Stimulated activated CD4-positive, alpha-beta T cell treated with anti-CD3 and anti-CD28 coated beads, Interleukin-4, amount 100 ng/mL, for 24 hours (primary cell): ENCODE measurements around the gene MTERF1.
"Not testable (repeated sequence)": the region's sequence is repeated elsewhere in the genome, so short reads cannot be mapped to it uniquely, and the experiment has no call there.

Experiments used
- DNase-seq: peaks from one replicate; pipeline ENCODE4 v3.0.0-alpha.2; 2020

MTERF1 gene, protein sequence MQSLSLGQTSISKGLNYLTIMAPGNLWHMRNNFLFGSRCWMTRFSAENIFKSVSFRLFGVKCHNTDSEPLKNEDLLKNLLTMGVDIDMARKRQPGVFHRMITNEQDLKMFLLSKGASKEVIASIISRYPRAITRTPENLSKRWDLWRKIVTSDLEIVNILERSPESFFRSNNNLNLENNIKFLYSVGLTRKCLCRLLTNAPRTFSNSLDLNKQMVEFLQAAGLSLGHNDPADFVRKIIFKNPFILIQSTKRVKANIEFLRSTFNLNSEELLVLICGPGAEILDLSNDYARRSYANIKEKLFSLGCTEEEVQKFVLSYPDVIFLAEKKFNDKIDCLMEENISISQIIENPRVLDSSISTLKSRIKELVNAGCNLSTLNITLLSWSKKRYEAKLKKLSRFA

DNA sequence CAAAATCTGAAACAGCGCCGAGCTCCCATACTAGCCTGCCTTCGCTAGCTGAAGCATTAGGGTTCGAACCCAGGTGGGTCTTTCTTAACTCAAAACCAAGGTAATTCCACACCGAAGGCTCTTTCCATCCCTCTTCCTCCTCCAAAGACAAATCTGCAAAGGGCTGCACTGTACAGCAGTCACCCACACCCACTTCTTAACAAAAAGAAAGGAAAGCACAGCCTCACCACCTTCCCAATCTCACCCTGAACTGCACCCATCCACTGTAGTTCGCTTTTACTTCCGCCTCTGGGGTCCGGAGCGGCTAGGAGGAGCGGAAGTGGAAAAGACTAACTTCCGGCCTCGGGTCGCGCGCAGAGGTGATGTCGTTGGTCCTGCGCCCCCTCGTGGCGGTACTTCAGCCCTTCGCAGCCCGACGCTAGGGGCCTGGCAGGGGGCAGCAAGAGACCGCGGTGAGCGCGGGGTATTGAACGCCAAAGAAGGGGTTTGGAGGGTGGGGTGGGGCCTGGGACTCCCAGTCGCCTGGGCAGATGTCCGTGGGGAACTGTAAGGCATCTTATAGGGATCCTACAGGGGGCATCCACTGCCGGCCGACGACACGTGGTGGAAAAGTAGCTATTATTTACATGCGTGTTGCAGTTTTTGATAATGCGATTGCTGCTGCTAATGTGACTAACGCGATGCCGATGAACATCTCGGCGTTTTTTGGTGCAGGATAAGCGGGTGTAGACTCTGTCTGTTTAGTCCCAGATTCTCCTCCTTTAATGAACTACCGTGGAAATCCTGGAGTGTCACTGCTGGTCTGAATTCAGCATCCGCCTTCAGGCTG lies at the start of gene MTERF1:
Gene MTERF1 (minus strand): TSS at position 290 of the 829 bp plus-strand sequence. CDS start 619 bp downstream, outside the sequence.
- peak; percentile 95 for DNase-seq

DNA sequence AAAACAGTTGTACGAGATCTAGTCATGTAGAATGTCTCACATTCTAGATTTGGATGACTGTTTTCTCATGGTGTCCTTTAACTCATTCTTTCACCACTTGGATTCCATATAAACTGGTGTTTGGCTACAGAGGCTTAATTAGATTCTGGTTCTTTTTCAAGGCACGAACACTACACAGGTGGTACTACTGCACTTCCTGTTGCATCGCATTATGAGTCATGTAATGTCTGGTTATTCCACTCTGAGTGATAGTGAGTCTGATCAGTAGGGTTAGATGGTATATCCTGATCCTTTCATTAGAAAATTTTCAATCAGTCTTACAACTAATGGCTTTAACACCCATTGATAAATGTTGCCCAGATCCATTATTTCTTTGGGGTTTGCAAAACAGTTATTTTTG lies 49.0 kb upstream of the MTERF1 start:
- no peak for DNase-seq

DNA sequence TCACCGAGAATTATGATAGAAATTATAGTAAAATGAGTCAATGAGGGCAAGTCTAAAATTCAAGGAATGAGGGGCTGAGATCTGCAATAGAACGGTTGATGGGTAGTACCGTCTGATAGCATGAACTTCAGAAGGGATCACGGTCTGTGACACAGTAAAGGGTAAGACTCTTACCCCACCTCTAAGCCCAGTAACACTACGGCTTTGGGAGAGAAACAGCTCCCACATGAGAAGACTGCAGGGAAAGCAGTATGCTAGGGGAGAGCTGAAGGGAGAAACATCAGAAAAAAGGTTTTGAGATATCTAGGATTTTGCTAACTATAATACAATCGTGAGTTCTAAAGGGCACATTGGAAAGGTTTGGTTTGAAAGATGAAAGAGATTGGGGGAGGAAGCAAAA lies 47.4 kb upstream of the MTERF1 start:
- no peak for DNase-seq

DNA sequence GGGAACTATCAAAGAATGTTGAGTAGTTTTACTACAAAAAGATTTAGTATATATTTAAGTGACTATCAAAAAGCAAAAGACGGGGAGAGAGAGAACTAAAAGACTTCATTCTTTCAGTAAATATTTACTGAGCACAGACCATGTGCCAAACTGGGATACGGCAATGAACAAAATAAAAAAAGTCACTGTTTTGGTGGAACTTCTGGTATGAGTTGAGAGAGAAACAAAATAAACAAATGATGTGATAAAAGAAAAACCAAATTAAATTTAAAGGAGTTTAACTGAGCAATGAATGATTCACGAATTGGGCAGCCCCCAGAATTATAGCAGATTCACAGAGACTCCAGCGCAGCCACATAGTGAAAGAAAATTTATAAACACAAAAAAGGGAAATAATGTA lies 42.4 kb upstream of the MTERF1 start:
- DNase-seq, result no peak

DNA sequence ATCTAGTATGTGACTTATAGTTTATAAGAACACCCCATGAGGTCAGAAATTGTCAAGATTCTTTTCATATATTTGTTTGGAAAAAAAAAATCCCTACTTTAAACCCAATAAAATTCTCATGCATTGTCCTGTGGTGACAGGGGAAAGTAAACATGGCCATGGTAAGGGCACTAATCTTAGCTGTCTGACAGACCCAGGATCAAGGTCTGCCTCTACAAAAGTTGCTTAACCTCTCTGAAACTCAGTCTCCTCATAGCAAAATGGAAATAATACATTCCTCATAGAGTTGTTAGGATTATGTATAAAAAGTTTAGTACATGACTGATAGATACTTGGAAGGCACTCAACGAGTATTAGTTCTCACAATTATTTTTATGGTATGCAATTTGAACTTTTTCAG lies 37.9 kb upstream of the MTERF1 start:
- no peak for DNase-seq

DNA sequence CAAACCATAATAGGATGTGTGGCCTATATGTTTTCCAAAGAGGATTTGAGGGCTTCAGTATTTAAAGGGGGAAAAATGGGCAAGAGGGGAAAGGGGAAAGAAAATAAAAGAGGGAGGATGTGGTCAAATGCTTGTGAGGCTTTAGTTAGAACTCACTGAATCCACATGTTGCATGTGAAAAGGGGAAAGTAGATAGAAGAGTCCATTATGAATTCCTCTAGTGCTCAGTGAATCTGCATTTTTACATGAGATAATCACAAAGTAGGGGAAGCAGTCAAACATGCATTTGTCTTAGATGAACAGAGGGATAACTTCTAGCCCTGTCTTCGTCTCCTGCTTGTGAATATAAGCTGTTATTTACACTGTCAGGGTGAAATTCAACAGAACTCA lies 35.5 kb upstream of the MTERF1 start:
- DNase-seq, result no peak

DNA sequence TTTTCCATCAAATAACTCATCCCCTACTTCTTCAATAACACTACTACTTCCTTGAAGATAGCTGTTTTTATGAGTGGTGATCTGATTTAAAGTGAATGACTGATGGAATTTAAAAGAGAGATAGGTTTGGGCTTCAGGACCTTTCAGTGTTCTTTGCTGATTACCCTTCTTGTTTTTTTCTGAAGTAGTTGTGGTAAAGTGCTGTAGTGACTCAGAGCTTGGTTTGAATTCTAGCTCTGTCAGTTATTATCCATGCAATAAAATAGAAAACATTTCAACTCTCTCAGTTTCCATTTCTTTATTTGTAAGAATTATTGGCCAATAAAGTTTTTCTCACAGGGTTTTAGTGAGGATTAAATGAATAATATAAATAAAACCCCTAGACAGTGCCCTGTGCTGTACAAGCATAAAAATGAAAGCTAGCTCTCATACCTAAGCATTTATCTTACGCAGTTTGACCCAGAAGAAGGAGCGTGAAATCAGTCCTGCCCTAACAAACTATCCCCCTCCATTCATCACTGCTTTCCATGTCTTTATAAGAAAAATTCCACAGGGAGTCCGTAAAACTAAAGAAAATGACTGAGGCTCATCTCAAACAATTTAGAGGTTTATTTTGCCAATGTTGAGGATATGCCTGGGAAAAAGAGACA lies 35.0 kb upstream of the MTERF1 start:
- DNase-seq, result no peak

DNA sequence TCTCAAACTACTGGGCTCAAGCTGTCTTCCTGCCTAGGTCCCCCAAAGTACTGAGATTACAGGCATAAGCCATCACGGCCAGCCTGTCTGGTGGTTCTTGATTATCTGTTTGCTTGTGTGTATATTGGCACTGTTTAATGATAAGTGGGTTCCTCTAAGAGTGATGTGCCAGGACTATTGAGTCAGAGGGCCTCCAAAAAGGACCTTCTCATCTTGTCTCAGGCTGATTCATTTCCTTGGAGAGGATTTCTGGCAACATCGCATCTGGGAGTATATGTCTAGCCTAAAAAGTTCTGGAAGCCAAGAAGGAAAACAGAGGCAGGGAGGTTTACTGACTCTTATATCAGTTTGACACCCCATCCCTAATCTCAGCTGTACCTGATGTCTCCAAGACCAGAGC lies 33.1 kb upstream of the MTERF1 start:
- no peak for DNase-seq

DNA sequence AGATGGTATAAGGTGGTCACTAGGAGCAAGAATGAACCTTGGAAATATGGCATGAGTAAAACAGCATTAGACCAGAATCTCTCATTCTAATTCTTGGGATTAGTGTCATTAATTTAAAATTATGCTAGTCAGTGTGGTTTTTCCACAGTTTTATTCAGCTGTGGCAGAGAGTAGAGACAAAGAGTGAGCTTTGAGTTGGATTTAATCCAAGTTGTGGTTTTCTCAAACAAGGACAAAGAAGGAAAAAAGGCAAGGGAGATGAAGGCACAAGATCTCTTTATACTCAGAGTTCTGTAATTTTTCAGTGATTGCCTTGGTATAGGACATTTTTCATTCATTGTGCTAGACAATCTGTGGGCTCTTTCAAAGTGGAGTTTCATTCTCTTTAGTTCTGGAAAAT lies 32.0 kb upstream of the MTERF1 start:
- DNase-seq, result no peak

DNA sequence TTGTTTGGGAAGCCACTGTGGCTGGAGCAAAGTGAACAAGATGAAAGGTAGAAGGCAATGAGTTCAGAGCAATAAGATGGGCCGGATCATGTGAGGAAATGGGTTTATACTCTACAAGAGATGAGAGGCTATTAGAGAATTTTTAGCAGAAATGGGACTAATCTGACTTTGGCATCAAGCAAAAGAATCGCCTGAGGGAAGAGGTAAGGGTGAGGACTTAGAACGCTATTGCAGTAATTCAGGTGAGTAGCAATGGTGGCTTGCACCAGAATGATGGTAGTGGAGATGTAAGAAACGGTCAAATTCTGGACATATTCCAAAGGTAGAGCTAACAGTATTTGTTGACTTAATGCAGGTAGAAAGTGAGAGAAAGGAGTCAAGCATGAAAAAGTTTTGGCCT lies 30.6 kb upstream of the MTERF1 start:
- DNase-seq, result no peak

DNA sequence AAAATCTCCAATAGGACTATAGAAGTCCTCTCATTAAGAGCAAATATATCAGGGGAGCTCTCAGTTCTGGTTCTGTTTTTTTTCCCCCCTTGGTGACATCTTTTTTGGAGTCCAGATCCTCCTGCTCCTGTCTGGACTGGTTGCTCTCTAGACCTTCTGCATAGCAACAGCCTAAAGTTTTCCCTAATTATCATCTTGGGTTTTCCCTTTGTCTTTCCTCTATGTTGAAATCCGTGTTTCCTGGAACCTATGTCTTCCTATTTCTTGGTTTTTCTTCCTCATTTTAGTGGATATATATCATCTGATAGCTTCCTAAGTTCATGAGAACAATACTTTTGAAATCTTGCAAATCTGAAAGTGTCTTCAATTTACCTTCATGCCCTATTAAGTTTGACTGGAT lies 29.7 kb upstream of the MTERF1 start:
- DNase-seq, result no peak

DNA sequence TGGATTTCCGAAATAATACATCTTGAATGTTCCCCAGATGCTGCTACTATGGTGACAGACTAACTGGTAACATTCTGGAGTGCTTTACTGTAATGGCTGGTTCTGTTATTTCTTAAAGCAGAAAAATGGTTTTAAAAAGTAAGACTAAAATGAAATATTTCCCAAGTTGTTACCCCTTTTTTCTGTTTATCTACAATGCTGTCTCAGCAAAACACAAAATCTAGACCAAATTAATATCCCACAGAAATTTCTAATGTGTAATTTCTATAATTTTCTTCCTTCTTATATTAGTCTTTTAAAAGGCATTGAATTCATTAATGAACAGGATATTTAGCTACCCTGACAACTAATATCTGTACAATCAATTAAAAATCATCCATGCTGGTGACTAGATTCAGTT lies 19.1 kb upstream of the MTERF1 start:
- DNase-seq, result no peak

DNA sequence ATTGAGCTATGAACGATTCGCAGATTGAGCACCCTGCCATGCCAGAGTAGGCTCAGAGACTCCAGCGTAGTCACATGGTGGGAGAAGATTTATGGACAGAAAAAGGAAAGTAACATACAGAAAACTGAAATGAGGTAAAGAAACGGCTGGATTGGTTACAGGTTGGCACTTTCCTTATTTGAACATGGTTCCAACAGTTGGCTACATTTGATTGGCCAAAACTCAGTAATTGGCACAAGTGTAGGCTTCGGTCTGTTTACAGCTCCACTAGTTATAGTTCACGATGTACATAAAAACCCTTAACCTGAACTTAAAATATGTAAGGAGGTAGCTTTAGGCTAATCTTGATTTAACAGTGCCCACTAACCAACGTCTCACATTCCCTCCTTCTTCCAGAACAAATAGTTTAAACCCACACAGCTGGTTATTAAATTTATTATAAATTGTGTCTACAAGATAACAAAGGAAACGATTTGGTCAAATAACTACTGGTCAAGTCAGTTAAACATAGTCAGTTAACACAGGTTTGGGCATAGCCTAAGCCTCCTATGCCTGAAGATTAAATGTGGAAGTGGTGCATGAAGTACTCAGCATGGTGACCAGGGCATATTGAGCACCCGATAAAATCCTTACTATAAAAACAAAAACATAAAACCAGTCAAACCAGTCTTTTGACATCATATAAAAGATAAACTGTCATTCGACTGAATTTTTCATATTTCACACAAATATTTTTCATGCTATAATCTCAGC lies 17.9 kb upstream of the MTERF1 start:
- no peak for DNase-seq

DNA sequence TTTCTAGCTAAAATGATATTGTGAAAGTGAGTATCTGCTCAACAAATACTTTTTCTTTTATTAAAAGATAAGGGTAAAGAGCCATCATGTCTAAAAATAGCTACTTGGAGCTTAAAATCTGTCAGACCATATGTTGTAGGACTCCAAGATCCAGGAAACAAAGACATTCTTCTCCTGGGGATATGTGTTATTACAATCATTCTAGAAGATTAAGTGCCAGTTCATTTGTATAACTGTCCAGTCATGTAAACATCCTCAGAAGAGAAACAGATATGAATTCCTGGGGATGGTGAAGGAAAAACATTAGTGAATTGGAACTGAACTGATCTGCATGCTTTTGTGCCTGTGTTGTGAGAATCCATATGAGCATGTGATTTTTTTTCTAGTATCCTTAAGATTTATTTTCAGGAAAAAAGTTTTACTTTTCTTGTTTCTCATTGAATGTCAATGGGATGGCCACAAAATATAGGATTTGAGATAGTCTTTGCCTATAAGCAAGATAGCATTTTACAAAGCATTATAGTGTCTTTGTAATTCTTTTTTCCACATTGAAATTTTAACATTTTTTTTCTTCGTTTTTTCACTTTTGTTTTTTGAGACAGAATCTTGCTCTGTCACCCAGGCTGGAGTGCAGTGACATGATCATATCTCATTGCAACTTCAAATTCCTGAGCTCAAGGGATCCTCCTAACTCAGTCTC lies 14.4 kb upstream of the MTERF1 start:
- DNase-seq, result no peak

DNA sequence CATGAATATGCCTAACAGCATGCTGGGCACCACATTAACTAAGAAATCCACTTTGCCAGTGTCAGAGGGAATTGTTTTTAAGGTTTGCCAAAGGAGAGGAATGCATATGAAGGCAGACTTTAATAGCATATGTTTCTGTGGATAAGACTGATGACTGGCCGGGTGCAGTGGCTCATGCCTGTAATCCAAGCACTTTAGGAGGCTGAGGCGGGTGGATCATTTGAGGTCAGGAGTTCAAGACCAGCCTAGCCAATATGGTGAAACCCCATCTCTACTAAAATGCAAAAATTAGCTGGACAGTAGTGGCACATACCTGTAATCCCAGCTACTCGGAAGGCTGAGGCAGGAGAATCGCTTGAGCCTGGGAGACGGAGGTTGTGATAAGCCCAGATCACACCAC lies 13.2 kb upstream of the MTERF1 start:
- DNase-seq, result not testable (repeated sequence)

DNA sequence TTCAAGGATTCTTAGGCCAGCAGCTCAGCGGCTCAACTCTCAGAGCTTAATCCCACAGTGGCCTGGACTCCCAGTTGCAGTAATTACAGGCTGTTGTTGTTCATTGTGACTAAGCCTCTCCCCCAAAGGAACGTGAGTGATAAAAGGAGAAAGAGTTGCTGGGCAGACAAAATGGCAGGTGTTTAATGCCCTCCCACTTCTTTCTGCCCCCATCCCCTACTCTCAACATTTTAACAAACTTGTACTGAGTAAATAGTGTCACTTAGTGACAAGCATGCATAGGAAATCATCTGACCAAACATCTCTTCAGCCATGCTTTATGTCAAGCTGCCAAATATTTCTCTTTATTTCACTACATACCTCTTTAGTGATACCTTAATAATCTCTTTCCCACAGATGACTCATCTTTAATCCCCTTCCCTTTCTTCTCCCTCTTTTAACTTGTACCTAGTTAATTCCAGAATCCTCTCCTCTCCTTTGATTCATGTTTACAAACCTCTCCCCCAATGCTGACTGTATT lies 12.4 kb upstream of the MTERF1 start:
- DNase-seq, result no peak

DNA sequence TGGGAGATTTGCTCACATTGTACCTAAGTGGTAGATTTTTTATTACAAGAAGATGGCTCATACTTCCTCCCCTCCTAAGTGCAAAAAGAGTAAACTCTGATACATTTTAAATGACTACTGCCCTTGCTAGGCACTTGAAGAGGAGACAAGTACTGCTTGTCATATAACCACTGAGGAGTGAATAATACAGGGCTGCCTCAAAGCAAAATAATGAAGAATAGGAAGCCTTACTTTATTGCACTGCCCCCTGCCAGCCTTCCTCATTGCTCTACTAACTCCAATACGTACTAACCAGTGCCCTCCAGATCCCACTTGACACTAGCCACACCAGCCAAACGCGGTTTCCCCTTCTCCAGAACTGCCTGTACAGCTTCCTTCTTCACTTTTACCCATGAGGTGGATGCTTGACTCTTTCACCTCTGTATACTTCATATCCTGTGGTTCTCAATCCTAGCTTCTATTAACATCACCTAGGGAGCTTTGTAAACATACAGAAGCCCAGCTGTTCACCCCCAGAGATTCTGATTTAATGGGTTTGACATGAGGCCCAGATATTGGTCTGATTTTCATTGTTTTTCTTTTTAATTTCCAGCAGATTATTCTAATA lies 11.7 kb upstream of the MTERF1 start:
- no peak for DNase-seq

DNA sequence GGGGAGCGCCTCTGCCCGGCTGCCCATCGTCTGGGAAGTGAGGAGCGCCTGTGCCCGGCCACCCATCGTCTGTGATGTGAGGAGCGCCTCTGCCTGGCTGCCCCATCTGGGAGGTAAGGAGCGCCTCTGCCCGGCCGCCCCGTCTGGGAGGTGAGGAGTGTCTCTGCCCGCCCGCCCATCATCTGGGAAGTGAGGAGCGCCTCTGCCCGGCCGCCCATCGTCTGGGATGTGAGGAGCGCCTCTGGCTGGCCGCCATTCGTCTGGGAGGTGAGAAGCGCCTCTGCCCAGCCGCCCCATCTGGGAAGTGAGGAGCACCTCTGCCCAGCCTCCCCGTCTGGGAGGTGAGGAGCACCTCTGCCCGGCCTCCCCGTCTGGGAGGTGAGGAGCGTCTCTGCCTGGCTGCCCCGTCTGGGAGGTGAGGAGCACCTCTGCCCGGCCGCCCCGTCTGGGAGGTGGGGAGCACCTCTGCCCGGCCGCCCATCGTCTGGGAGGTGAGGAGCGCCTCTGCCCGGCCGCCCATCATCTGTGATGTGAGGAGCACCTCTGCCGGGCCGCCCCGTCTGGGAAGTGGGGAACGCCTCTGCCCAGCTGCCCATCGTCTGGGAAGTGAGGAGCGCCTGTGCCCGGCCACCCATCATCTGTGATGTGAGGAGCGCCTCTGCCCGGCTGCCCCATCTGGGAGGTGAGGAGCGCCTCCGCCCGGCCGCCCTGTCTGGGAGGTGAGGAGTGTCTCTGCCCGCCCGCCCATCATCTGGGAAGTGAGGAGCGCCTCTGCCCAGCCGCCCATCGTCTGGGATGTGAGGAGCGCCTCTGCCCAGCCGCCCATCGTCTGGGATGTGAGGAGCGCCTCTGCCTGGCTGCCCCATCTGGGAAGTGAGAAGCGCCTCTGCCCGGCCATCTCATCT lies 8.0 kb upstream of the MTERF1 start:
- not testable (repeated sequence) for DNase-seq

DNA sequence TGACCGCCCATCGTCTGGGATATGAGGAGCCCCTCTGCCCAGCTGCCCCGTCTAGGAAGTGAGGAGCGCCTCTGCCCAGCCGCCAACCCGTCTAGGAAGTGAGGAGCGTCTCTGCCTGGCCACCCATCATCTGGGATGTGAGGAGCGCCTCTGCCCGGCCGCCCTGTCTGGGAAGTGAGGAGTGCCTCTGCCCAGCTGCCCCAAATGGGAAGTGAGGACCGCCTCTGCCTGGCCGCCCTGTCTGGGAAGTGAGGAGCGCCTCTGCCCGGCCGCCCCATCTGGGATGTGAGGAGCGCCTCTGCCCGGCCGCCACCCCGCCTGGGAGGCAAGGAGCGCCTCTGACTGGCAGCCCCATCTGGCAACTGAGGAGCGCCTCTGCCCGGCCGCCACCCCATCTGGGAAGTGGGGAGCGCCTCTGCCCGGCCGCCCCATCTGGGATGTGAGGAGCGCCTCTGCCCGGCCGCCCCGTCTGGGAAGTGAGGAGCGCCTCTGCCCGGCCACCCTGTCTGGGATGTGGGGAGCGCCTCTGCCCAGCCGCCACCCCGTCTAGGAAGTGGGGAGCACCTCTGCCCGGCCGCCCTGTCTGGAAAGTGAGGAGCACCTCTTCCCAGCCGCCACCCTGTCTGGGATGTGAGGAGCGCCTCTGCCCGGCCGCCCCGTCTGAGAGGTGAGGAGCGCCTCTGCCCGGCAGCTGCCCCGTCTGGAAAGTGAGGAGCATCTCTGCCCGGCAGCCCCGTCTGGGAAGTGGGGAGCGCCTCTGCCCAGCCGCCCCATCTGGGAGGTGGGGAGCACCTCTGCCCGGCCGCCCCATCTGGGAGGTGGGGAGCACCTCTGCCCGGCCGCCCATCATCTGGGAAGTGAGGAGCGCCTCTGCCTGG lies 7.1 kb upstream of the MTERF1 start:
- not testable (repeated sequence) for DNase-seq
